Ishikawa (cell line): Measurements from ENCODE around the gene KPNA3.

ENCODE experiments used
- CEBPB ChIP-seq: IDR thresholded peaks from 2 replicates; pipeline ENCODE4 v1.6.1; 2012
- EGR1 ChIP-seq: IDR thresholded peaks from 2 replicates; pipeline ENCODE4 v1.6.1; 2012
- FOXM1 ChIP-seq: IDR thresholded peaks from 2 replicates; pipeline ENCODE4 v1.6.1; 2012; ENCODE audit warnings: low read depth, borderline replicate concordance
- NFIC ChIP-seq: IDR thresholded peaks from 2 replicates; pipeline ENCODE4 v1.6.1; 2012
- TAF1 ChIP-seq: IDR thresholded peaks from 2 replicates; pipeline ENCODE4 v1.6.1; 2012; ENCODE audit warnings: low read depth, mild to moderate bottlenecking
- TEAD4 ChIP-seq: IDR thresholded peaks from 2 replicates; pipeline ENCODE4 v1.6.1; 2012
- USF1 ChIP-seq: IDR thresholded peaks from 2 replicates; pipeline ENCODE4 v1.6.1; 2012
- YY1 ChIP-seq: IDR thresholded peaks from 2 replicates; pipeline ENCODE4 v1.6.1; 2012; ENCODE audit warnings: low read depth
- TF ChIP-seq, protein P1 (sequence below): IDR thresholded peaks from 2 replicates; pipeline ENCODE4 v1.6.1; 2012
- TF ChIP-seq, protein P2 (sequence below): IDR thresholded peaks from 2 replicates; pipeline ENCODE4 v1.6.1; 2012; ENCODE audit warnings: low read depth, mild to moderate bottlenecking

GRCh38 chr13:49811527-49811908, 19.0 kb upstream of the KPNA3 start:
- TF ChIP-seq TAF1 (no peak), CEBPB (no peak), USF1 (no peak), NFIC (no peak), FOXM1 (no peak), EGR1 (no peak), TEAD4 (no peak), YY1 (no peak)
- TF ChIP-seq, protein P1, sequence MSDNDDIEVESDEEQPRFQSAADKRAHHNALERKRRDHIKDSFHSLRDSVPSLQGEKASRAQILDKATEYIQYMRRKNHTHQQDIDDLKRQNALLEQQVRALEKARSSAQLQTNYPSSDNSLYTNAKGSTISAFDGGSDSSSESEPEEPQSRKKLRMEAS = no peak
- TF ChIP-seq, protein P2, sequence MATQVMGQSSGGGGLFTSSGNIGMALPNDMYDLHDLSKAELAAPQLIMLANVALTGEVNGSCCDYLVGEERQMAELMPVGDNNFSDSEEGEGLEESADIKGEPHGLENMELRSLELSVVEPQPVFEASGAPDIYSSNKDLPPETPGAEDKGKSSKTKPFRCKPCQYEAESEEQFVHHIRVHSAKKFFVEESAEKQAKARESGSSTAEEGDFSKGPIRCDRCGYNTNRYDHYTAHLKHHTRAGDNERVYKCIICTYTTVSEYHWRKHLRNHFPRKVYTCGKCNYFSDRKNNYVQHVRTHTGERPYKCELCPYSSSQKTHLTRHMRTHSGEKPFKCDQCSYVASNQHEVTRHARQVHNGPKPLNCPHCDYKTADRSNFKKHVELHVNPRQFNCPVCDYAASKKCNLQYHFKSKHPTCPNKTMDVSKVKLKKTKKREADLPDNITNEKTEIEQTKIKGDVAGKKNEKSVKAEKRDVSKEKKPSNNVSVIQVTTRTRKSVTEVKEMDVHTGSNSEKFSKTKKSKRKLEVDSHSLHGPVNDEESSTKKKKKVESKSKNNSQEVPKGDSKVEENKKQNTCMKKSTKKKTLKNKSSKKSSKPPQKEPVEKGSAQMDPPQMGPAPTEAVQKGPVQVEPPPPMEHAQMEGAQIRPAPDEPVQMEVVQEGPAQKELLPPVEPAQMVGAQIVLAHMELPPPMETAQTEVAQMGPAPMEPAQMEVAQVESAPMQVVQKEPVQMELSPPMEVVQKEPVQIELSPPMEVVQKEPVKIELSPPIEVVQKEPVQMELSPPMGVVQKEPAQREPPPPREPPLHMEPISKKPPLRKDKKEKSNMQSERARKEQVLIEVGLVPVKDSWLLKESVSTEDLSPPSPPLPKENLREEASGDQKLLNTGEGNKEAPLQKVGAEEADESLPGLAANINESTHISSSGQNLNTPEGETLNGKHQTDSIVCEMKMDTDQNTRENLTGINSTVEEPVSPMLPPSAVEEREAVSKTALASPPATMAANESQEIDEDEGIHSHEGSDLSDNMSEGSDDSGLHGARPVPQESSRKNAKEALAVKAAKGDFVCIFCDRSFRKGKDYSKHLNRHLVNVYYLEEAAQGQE = no peak
